NCI-H1930 (cell line): Measurements from ENCODE around the gene MATN1.
"Not testable (repeated sequence)": the region's sequence is repeated elsewhere in the genome, so short reads cannot be mapped to it uniquely, and the experiment has no call there.

Source experiments
- DNase-seq, 2 experiments: peaks; one replicate each; lab custom pipeline; 2025; lab: John Stamatoyannopoulos, UW

Gene MATN1

DNA sequence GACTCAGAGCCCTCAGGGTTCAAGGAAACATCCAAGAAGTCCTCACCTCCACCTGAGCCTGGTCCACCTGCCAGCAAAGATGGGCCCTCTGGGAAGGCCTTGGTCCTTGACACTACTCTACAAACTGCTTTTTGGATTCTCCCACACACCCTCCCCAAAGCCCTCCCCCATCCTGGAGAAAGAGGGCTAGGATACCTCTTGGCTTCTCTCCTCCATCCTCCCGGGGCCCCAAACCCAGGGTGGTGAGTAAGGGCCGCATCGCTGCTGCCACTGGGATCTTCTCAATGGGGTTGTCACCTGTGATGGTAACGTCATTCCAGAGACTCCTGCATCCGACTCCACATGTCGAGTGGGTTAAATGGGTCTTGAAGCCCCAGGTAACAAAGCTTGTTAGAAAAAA is 26.6 kb downstream of the MATN1 start:
- no peak for DNase-seq

- DNase-seq: no peak
Measured at GRCh38 chr1:30695439-30695841, 27.9 kb downstream of the MATN1 start.

DNA sequence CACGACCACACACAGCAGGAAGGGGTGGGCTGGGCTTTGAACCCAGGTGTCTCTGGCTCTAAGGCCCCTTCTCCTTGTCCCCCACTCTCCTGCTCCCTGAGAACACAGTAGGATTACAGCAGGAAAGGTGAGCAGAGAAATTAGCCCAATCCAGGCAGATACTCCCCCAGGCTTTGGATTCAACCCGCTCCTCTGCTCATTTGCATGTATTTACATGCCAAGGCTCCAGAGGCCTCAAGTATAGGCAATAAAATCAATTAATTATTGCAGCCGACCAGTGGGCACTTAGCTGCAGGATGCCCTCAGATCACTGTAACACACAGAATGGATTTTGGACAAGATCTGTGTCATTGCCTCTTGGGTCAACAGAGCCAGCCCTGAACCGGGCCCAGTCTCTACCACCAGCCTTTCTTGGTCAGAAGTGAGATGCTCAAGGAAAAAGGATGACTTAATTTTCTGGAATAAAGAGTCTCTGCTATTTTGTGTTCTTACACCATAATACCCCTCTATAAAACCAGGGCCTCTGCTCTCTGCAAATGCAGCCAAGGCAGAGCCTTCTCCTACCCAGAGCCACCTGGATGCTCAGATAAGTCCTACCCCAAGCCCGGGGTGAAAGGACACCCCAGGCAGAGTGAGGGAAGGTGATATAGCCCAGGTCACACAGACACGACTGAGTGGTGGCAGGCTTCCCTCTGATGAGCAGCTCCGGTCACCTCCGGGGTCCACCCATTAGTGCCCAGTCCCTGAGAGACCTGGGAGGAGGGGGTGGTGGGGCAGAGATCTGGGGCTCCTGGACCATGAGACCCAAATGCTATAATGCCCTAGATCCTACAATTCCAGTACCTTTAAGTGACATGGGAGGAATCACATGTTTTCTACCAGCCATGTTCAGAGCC is 28.9 kb downstream of the MATN1 start:
- no peak for DNase-seq

- DNase-seq: no peak
Measured at GRCh38 chr1:30693822-30694221, 29.6 kb downstream of the MATN1 start.

DNA sequence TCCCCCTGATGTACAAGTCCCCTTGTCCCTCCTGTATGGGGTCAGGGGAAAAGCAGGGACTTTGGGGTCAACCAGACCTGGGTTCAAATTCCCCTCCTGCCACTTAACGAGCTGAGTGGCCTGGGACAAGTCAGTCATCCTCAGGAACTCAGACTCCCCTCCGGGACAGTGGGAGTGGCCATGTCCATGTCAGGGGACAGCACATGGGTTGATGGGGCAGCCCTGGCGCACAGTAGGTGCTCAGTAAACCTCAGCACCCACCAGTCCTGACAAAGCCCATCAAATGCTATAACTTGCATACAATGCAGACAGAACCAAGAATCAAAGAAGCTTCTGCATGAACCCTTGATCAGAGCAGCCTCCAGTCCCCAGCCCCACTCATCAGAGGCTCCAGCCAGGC is 30.0 kb downstream of the MATN1 start:
- DNase-seq: no peak

- no peak for DNase-seq
Measured at GRCh38 chr1:30692948-30693301, 30.5 kb downstream of the MATN1 start.

GRCh38 chr1:30692201-30692947 is 31.0 kb downstream of the MATN1 start:
- DNase-seq: no peak

GRCh38 chr1:30691480-30691879 is 31.9 kb downstream of the MATN1 start:
- no peak for DNase-seq

DNA sequence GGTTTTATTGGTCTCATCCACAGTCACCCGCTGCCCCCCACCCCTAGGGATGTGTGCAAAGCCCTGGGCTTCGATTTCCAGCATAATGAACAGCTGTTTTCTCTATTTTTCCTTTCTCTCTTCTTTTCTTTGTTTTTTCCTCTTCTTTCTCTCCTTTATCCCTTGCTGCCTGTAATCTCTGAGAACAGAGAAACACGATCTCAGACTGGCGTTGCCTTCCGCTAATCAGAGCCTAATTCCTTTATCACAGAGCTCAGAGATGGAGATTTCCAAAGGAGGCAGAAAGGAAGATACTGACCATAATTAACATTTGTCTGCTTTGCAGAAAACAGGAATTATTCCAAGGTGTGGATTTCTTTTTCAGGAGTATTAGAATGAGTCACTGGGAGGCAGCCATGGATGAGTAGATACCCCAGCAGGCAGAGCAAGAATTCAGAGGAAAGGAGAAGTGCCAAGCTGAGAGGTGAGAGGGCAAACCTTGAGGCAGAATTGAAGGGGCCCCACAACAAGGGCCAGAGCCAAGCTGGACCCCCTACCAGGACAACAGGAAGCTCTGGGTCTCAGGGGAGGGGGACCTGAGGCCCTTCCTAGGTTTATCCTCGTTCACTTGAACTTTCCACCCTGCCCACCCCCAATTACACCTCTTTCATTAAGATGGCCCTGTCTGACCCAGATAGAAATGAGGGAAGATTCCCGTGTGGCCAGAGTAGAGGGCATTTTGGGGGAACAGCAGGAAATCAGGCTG is 33.3 kb downstream of the MATN1 start:
- no peak for DNase-seq

DNA sequence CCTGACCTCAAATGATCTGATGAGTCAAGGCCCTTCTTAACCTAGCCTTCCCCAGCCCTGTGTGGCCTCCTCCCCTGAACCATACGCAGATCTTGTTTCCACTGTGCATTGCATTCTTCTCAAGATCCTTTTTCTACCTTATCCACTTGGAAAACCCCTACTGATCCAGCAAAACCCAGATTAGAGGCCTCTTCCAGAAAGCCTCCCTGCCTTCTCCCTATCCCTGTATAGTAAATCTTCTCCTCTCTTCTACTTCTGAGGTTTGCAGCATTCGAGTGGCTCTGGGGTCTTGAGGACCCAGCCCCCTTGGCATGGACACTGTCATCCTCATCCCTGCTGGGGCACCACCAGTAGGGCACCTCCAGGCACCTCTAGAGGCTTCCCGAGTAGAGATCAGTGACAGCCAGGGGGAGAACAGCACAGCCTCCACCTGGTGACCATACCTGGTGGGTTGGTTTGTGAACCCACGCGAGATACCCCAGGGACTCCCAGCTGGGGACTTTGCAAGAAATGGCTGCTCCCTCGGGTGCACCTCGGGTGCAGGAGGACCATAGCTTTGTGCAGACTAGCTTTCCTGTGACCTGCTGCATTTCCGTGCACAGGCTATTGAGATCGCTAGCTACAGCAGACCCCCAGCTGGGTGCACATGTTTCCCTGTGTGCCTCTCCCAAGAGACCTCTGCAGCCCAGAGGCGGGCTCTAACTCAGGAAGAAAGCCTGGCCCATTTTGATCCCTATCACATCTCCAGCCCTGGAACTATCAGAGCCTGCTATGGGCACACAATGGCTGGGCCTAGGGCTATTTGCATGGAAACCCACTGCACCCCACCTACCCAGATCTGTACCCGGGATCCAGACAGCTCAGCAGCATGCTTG is 34.2 kb downstream of the MATN1 start:
- DNase-seq: no peak

- not testable (repeated sequence) for DNase-seq
Measured at GRCh38 chr1:30688516-30688915, 34.9 kb downstream of the MATN1 start.

- DNase-seq: no peak
Measured at GRCh38 chr1:30687886-30688285, 35.5 kb downstream of the MATN1 start.

- no peak for DNase-seq
Measured at GRCh38 chr1:30686236-30686935, 37.0 kb downstream of the MATN1 start.

GRCh38 chr1:30685796-30686165 is 37.6 kb downstream of the MATN1 start:
- DNase-seq: no peak

DNA sequence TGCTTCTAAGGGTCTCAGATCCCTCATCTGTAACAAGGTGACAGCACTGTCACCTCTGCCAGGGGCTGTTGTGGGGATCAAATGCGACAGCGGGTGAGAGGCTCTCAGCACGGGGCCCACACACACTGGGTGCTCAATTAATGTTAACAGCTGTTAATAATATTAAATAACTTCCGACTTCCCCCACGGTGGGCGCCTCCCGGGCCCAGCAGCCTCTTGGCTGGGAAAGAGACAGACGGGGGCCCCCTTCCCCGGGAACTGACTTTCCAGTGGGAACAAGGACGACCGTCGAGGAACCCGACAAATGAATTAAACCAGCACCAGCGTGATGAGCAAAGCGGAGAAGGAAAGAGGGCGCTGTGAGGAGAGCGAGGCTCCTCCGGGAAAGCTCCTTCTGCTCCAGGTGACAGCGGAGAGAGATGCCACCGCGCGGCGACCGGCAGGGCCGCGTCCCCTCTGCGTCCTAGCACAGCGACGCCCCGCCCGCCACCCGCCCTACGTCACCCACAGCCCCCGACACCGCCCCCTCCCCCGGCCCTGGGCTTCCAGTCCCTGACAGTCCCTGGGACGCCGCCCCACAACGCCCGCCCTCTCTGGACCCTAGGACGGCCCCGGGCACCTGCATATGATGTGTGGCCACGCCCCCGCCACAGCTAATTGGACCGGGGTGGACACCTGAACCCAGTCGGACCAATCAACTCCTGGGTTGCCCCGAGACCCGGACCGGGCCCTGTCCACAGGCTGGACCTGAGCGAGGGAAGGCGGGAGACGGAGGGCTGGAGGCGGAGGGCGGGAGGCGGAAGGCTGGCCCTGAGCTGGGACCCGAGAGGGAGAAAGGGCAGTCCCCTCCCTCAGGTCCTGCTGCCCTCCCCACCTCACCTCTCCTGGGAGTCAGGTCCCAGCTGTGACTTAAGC is 38.2 kb downstream of the MATN1 start:
- DNase-seq: peak; percentile 64 to 80

GRCh38 chr1:30684259-30684658 is 39.1 kb downstream of the MATN1 start:
- DNase-seq: no peak

DNA sequence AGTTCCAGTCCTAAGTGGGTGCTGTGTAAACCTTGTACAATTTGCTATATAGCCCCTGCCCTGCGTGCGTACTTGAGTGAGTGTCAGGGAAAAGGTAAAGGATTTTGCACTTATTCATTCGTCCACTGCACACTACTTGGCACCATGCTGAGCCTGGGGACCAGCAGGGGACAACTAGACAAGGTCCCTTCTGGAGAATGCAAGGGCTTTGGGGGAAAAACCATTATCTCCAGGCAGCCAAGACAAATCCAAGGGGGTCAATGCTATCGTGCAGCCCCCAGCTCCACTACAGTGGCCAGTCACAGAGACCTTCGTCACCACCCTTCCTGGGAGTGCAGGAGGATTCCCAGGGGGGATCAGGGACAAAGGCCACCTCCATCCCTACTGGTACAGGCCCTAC is 39.7 kb downstream of the MATN1 start:
- DNase-seq: no peak

GRCh38 chr1:30682396-30683275 is 40.7 kb downstream of the MATN1 start:
- DNase-seq: no peak

DNA sequence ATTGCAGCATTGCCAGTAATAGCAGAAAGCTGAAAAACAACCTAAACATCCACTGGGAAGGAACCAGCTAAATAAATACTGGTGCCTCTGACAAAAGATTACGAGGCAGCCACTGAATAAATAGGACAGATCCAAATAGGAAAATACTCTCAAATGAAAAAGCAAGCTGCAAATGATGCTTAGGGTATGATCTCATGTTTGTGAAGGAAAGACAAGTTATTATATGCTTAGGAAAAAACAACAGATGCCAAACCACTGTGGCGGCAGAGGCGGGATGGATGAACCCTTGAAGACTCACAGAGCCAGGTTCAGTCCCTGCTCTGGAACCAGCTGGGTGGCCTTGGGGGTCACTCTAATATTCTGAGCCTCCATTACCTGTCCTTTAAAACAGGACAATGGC is 41.6 kb downstream of the MATN1 start:
- DNase-seq: no peak
